ES-I3 (cell line): Measurements from ENCODE around the gene EVA1C.
"Not testable (repeated sequence)": the region's sequence is repeated elsewhere in the genome, so short reads cannot be mapped to it uniquely, and the experiment has no call there.

Source experiments
- H3K36me3 ChIP-seq: 2 replicates; pipeline ENCODE4 v1.6.1; 2013; ENCODE audit warnings: mild to moderate bottlenecking, low read length, control low read depth, moderate library complexity; ENCODE audit not compliant: insufficient read depth
- H3K4me1 ChIP-seq: 2 replicates; pipeline ENCODE4 v1.6.1; 2013; ENCODE audit warnings: mild to moderate bottlenecking, control low read depth, low read length; ENCODE audit not compliant: insufficient read depth
- H3K9ac ChIP-seq: 2 replicates; pipeline ENCODE4 v1.6.1; 2013; ENCODE audit warnings: low read depth, mild to moderate bottlenecking, low read length, moderate library complexity
- H3K9me3 ChIP-seq: 2 replicates; pipeline ENCODE4 v1.6.1; 2013; ENCODE audit warnings: mild to moderate bottlenecking, low read length, moderate library complexity; ENCODE audit not compliant: control insufficient read depth, insufficient read depth

The EVA1C gene

DNA sequence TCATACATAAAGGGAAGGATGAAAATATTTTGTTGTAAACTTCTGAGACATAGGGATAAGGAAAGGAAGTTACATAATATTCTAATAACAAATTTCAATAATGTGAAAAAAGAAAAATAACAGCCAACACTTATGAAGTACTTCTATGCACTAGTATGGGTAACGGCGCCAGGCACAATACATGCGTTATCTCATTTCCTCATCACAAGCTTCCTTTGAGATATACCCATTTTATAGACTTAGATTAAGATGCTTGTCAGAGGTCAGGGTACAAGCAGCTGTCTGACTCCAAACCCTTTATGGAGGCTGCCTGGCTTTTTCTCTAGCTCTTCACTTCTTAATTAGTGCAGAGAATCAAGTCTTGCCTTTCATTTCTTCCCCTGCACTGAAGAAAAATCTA is 131.5 kb downstream of the EVA1C start:
- no peak overlapping the region for H3K9ac ChIP-seq
- no peaks in the 10 kb centered on the region for H3K9me3 ChIP-seq
- no peaks in the 10 kb centered on the region for H3K4me1 ChIP-seq
- no peaks in the 10 kb centered on the region; the same call in 1 of the 2 replicates for H3K36me3 ChIP-seq

DNA sequence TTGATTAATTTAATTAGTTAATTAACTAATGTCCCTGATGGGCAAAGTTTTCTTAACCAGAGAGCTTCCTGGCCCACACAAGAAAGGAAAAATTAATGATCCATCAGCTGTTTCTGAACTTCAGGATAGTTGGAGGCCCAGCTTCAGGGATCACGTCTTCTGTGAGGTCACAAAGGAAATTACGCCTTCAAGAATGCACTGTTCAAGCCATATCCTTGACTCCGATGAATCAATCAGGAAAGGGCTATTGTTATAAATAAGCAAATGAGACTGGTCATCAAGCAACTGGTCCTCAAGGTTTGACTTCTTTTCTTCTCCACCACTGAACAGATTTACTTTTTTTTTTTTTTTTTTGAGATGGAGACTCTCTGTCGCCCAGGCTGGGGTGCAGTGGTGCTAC is 132.2 kb downstream of the EVA1C start:
- no peak overlapping the region for H3K9ac ChIP-seq
- H3K9me3 ChIP-seq: no peaks in the 10 kb centered on the region
- no peaks in the 10 kb centered on the region for H3K4me1 ChIP-seq
- no peaks in the 10 kb centered on the region; the same call in 1 of the 2 replicates for H3K36me3 ChIP-seq

DNA sequence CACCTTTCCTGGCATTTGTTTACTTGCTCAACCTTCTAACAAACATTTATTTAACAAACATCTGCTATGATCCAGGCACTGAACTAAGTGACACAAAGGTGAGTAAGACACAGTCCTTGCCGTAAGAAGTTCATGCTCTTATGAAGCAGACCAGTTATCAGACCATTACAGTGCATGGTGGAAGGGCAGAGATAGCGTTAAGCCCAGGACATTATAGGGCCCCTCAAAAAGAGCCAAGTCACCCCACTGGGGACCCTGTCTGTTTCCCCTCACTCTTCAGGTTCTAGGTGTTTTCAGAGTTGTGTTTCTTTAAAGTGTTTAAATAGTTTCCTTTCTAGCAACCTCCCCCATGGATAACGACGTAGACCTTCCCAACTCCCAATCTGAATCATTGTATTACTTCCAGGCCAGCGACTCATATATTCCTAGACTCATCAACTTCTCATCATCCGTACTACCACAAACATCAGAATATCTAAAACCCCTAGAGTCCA is 133.5 kb downstream of the EVA1C start:
- no peaks in the 10 kb centered on the region for H3K4me1 ChIP-seq
- H3K9ac ChIP-seq: no peak overlapping the region
- H3K36me3 ChIP-seq: no peaks in the 10 kb centered on the region; the same call in 1 of the 2 replicates
- H3K9me3 ChIP-seq: no peaks in the 10 kb centered on the region

DNA sequence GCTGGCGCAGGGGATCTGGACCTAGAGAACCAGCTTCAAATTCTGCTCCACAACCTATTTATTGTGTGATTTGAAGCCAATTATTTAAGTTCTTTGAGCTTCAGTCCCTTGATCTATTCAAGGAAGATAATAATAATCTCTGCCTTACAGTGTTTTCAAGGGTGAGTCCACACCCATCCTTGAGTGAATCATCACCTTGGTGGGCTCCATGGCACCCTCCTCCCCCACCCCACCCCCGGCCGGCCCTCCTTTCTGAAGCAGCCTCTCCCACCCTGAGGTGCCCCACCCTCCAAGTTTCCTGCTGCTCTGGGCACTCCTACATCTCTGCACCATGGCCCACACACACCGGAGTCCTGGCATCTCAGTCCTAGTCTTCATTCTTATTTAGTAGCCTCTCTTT is 134.5 kb downstream of the EVA1C start:
- no peaks in the 10 kb centered on the region for H3K4me1 ChIP-seq
- H3K9me3 ChIP-seq: no peaks in the 10 kb centered on the region
- no peaks in the 10 kb centered on the region for H3K36me3 ChIP-seq
- no peak overlapping the region for H3K9ac ChIP-seq

DNA sequence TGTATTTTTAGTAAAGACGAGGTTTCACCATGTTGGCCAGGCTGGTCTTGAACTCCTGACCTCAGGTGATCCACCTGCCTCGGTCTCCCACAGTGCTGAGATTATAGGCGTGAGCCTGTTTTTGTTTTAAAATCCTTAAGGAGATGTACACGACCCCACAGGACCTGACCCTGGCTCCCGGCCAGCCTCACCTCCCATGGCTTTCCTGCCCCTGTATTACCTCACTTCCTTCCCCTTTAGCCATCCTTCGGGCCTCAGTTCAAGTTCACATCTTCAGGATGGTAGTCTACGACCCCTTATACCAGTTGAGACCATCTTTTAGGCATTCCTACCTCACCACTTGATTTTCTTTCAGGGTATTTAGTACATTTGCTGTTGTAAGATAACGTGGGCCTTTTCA is 136.5 kb downstream of the EVA1C start:
- no peak overlapping the region for H3K9ac ChIP-seq
- no peaks in the 10 kb centered on the region for H3K36me3 ChIP-seq
- no peaks in the 10 kb centered on the region for H3K4me1 ChIP-seq
- no peaks in the 10 kb centered on the region for H3K9me3 ChIP-seq

DNA sequence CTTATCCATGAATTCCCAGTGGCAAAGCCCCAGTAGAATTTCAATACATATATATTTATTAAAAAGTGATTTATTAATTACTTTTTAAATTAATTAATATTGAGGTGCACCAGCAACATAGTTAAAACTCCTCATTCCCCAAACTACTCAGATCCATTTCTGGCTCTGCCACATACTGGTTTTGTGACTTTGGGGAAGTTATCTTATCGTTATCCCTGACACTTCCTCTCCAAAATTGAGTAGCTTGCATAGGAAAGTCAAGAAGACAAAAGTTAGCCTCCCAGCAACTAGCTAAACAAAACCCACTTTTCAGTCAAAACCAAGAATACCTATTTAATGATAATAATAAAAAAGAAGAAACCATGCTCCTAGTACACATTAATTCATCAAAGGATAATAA is 136.9 kb downstream of the EVA1C start:
- no peak overlapping the region for H3K9ac ChIP-seq

DNA sequence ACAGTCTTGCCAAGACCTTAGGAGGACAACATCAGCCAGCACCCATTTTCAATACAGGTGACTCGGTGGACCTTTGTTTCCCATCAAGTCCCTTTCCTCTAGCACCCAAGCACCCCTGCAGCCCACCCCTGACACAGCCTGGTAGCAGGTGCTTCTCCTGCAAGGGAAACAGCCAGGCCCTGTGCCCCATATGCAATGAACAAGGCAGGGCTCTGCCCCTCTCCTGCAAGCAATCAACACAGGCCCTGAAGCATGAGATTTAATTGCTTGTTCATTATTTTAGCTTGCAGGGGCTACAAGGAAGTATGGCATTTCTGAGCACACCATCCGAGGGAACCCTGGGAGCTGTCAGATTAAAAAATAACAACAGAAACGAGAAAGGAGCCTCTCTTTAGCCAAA is 137.4 kb downstream of the EVA1C start:
- Histone ChIP-seq H3K9ac (no peak overlapping the region), H3K9me3 (no peaks in the 10 kb centered on the region), H3K4me1 (no peaks in the 10 kb centered on the region), H3K36me3 (no peaks in the 10 kb centered on the region)

More for the DNA sequence above, 136.9 kb downstream of the EVA1C start:
- no peaks in the 10 kb centered on the region for H3K36me3 ChIP-seq
- H3K4me1 ChIP-seq: no peaks in the 10 kb centered on the region
- H3K9me3 ChIP-seq: no peaks in the 10 kb centered on the region

DNA sequence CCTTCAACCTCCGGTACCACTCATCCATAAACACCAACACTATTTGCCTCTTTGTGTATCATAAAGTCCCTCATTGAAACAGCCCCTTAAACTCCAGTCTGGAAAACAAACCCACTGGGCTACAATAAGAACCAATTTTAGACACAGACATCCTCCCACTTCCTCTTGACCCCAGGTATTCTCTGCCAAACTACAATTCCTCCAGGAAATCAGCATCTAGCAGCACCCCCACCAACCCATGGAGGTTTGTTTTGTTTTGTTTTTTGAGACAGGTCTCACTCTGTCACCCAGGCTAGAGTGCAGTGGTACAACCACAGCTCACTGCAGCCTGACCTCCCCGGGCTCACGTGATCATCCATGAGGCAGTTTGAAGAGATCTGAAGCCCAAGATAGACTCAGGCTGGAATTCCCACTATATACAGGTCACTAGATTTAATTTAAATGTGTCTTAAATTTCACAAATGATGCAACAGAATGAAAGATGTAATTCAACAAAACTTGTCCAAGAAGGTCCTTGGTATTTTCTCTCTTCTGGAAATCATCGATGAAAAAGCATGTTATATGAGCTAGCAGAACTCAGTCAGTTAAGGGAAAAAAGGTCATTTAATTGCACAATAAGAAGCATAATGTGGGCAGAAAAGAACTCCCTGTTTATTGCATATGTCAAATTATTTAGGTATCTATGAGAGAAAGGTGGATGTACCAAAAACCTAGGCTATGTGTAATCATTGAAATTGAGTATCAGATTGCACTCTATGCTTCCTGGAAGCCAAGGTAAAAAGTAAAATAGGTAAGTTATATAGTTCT is 142.5 kb downstream of the EVA1C start:
- Histone ChIP-seq H3K4me1 (peaks cover 10% of the 10 kb centered on the region), H3K9me3 (no peaks in the 10 kb centered on the region), H3K36me3 (no peaks in the 10 kb centered on the region), H3K9ac (no peak overlapping the region)

DNA sequence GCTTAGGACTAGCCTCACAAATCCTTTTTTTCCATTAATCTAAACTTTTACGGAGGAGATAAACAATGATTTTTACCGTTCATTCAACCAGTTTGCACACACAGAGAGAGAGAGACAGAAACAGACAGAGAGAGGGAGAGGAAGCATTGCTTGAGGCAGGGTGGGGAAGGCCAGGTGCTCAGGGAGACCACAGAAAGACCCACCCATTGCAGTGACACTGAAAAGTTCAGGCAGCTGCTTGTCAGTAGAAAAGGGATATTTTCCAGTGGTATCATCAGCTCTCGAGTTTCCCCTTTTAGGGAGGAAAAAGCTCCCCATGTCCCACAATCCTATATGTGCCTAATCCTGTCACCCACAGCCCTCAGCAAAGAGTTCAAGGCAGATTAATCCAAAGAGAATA is 145.6 kb downstream of the EVA1C start:
- Histone ChIP-seq H3K36me3 (no peaks in the 10 kb centered on the region), H3K4me1 (peaks cover 31% of the 10 kb centered on the region), H3K9me3 (no peaks in the 10 kb centered on the region), H3K9ac (no peak overlapping the region)

DNA sequence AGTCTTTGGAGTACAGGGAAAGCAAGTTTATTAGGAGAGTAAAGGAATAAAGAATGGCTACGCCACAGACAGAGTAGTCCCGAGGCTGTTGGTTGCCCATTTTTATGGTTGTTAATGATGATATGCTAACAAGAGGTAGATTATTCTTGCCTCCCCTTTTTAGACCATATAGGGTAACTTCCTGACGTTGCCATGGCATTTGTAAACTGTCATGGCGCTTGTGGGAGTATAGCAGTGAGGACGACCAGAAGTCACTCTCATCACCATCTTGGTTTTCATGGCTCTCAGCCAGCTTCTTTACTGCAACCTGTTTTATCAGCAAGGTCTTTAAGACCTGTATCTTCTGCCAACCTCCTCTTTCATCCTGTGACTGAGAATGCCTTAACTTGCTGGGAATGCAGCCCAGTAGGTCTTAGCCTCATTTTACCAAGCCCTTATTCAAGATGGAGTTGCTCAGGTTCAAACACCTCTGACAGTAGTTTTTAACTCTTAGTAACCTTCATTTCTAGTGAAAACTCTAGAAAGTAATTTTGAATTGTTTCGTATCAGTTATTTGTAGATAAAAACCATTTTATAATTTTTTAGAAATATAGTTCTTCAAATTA is 146.6 kb downstream of the EVA1C start:
- H3K4me1 ChIP-seq: peaks cover 31% of the 10 kb centered on the region
- H3K36me3 ChIP-seq: no peaks in the 10 kb centered on the region
- H3K9ac ChIP-seq: no peak overlapping the region
- no peaks in the 10 kb centered on the region for H3K9me3 ChIP-seq

DNA sequence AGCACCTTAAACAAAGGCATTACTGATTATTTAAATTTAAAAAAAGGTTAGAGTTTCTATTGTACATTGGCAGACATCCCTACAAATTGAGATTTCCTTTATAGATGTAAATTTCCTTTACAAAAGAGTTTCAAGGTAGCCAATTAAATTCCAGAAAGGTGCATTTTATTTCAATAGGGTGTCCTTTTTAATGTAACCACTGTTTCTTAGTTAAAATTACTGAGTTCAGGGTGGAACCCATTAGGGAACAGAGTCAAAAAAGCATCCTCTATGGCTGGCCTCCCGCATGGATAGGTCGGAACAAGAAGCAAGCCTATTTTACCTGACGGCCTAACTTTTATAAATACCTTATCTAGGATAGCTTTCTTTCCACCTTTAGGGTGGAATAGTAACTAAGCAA is 148.4 kb downstream of the EVA1C start:
- Histone ChIP-seq H3K4me1 (peaks cover 31% of the 10 kb centered on the region), H3K9me3 (no peaks in the 10 kb centered on the region; the same call in 1 of the 2 replicates), H3K9ac (no peak overlapping the region), H3K36me3 (no peaks in the 10 kb centered on the region)

DNA sequence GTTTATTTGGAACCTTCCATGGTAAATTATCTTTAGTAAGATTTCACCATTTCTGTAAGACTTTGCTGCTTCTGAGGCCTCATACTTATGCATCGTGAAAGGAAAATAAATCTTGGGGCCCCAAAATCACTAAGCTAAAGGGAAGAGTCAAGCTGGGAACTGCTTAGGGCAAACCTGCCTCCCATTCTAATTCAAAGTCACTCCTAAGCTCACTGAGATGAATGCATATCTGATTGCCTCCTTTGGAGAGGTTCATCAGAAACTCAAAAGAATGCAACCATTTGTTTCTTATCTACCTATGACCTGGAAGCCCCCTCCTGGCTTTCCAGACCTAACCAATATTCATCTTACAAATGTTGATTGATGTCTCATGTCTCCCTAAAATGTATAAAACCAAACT is 149.0 kb downstream of the EVA1C start:
- H3K4me1 ChIP-seq: peaks cover 27% of the 10 kb centered on the region
- H3K9me3 ChIP-seq, H3K36me3 ChIP-seq, H3K9ac ChIP-seq: not testable (repeated sequence)

DNA sequence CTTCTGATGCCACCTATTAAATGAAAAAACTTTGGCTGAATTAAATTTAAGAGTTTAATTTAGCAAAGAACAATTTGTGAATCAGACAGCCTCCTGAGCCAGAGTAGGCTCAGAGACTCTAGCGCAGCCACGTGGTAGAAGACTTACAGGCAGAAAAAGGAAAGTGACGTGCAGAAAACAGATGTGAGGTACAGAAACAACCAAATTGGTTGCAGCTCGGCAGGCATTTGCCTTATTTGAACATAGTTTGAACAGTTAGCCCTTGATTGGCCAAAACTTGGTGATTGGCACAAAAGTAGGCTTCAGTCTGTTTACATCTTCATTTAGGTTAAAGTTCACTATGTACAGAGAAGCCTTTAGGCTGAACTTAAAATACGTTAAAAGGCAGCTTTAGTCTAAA is 149.9 kb downstream of the EVA1C start:
- H3K36me3 ChIP-seq: no peaks in the 10 kb centered on the region
- no peaks in the 10 kb centered on the region; the same call in 1 of the 2 replicates for H3K9me3 ChIP-seq
- peaks cover 24% of the 10 kb centered on the region for H3K4me1 ChIP-seq
- no peak overlapping the region for H3K9ac ChIP-seq

DNA sequence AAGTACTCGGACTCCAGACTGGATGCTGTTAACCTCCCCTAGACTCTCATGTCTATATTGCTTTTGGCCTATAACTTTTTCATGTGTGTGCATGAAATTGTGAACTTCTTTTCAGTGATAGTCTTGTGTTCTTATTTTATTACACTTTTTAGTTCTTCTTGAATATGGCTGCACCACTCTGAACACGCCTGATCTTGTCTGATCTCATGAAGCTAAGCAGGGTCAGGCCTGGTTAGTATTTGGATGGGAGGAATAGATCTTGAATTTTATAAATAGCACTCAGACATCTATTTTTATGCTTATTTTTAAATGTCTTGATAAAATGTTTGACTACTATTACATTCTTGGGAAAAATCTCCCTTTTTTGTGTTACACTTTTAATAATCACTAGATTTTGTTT is 150.4 kb downstream of the EVA1C start:
- Histone ChIP-seq H3K36me3 (no peaks in the 10 kb centered on the region), H3K9me3 (no peaks in the 10 kb centered on the region; the same call in 1 of the 2 replicates), H3K4me1 (peaks cover 24% of the 10 kb centered on the region), H3K9ac (no peak overlapping the region)
